Activated naive CD8-positive, alpha-beta T cell (primary cell): ENCODE results near the gene PLCG1.
A peak's percentile ranks its signal among the peaks of the same experiment; 100 is the strongest.

ENCODE experiments used
- H3K27ac Mint-ChIP-seq: one replicate; pipeline ENCODE4 v1.8.0; 2021; ENCODE audit warnings: mixed read lengths
- H3K27me3 Mint-ChIP-seq: one replicate; pipeline ENCODE4 v1.8.0; 2021; ENCODE audit warnings: mixed read lengths
- H3K36me3 Mint-ChIP-seq: one replicate; pipeline ENCODE4 v1.8.0; 2021; ENCODE audit warnings: mixed read lengths
- H3K4me1 Mint-ChIP-seq: one replicate; pipeline ENCODE4 v1.8.0; 2021; ENCODE audit warnings: low read depth, mixed read lengths
- H3K4me3 Mint-ChIP-seq: one replicate; pipeline ENCODE4 v1.8.0; 2021; ENCODE audit warnings: mild to moderate bottlenecking, mixed read lengths
- H3K9me3 Mint-ChIP-seq: one replicate; pipeline ENCODE4 v1.8.0; 2021; ENCODE audit warnings: low read depth, mixed read lengths

The PLCG1 gene

DNA sequence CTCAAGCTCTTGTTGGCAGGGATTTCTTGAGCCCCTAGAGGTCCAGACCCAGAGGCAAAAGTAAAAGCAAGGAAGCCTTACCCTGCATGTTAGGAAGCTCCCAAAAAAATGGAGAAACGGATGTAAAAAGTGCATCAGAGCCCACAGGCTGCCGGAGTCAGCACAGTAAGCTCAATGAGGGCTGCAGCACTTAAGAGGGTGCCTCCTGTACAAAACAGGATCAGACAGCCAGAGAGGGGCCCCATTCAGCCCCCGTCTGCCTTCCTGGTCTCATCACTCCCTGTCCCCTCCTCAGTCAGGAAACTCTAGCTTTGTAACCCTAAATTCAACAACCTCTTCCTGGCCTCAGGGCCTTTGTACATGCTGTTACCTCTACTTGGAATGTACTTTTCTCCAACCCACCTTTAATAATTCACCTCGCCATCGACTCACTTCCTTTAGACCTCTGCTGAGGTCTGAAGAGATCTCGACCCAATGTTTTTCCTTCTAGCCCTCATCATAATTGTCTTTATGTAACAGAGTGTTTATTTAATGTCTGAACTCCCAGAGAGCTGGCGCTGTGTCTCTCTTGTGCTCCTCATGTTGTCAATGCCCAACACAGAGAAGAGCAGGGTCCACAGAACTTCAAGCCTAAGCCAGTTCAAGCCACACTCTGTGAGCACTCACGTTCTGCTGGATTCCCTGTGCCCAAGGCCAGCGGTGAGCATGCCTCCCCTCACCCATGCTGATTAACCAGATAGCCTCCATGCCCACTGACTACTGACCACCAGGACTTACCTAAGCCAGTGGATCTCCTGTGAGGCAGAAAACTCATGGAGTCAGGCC is 2.8 kb upstream of the PLCG1 start:
- H3K36me3 Mint-ChIP-seq = peaks cover 6% of the 10 kb centered on the region
- peaks cover 30% of the 10 kb centered on the region for H3K4me1 Mint-ChIP-seq
- H3K27ac Mint-ChIP-seq = no peak overlapping the region

GRCh38 chr20:41135187-41135887 is 2.0 kb upstream of the PLCG1 start:
- H3K4me1 Mint-ChIP-seq = peaks cover 38% of the 10 kb centered on the region
- H3K9me3 Mint-ChIP-seq = no peaks in the 10 kb centered on the region
- H3K27me3 Mint-ChIP-seq = no peaks in the 10 kb centered on the region
- H3K27ac Mint-ChIP-seq = peak overlapping the region; percentile 95
- H3K36me3 Mint-ChIP-seq = peaks cover 8% of the 10 kb centered on the region
- H3K4me3 Mint-ChIP-seq = peak overlapping the region; percentile 88

More for the DNA sequence above, 2.8 kb upstream of the PLCG1 start:
- no peaks in the 10 kb centered on the region for H3K27me3 Mint-ChIP-seq
- H3K9me3 Mint-ChIP-seq = no peaks in the 10 kb centered on the region
- no peak overlapping the region for H3K4me3 Mint-ChIP-seq

- H3K9me3 Mint-ChIP-seq = no peaks in the 10 kb centered on the region
- peak overlapping the region; percentile 95 for H3K27ac Mint-ChIP-seq
- peaks cover 45% of the 10 kb centered on the region for H3K4me1 Mint-ChIP-seq
These were observed 1.3 kb upstream of the PLCG1 start for GRCh38 chr20:41135888-41136679.

DNA sequence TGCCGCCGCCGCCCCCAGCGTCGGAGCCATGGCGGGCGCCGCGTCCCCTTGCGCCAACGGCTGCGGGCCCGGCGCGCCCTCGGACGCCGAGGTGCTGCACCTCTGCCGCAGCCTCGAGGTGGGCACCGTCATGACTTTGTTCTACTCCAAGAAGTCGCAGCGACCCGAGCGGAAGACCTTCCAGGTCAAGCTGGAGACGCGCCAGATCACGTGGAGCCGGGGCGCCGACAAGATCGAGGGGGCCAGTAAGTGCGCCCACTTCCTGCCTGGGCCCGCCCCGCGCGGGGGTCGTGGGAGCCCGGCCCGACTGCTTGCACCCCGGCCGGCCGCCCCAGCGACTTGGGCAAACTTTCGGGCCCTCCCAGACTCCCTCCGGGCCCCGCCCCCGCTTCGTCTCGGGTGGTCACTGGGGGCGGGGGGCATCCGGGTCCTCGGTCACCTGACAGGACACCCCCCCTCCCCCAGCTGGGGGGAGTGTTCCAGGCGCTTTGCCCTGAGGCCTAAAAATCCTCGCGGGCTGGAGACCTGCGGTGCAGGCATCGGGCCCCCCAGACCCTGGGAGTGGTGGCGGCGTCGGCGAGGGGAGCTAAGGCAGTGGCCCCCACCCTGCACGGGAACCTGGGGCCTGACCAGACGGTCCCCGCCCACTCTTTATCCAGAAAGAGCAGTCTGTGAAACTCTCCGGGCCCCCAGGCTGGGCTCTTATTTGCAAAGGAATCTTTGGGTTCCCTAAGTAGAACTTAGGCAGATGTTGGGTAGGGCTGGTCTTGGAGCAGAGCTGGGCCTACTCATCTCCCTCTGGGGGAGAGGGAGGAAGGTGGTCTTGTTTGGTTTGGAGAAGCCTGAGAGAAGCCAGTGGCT is 501 bp downstream of the PLCG1 start:
- Mint-ChIP-seq H3K27ac (peak overlapping the region; percentile 96), H3K36me3 (peaks cover 4% of the 10 kb centered on the region), H3K27me3 (no peaks in the 10 kb centered on the region), H3K4me3 (peak overlapping the region; percentile 93), H3K9me3 (no peaks in the 10 kb centered on the region), H3K4me1 (peaks cover 61% of the 10 kb centered on the region)

More at GRCh38 chr20:41135888-41136679, 1.3 kb upstream of the PLCG1 start:
- Mint-ChIP-seq H3K4me3 (peak overlapping the region; percentile 88), H3K27me3 (no peaks in the 10 kb centered on the region), H3K36me3 (peaks cover 5% of the 10 kb centered on the region)

GRCh38 chr20:41138475-41139226 is 1.3 kb downstream of the PLCG1 start:
- Mint-ChIP-seq H3K27me3 (no peaks in the 10 kb centered on the region), H3K4me3 (peak overlapping the region; percentile 93), H3K9me3 (no peaks in the 10 kb centered on the region), H3K27ac (peak overlapping the region; percentile 96), H3K36me3 (peaks cover 4% of the 10 kb centered on the region), H3K4me1 (peaks cover 69% of the 10 kb centered on the region)

- Mint-ChIP-seq H3K27ac (peak overlapping the region; percentile 96), H3K4me1 (peaks cover 75% of the 10 kb centered on the region), H3K9me3 (no peaks in the 10 kb centered on the region), H3K36me3 (peaks cover 7% of the 10 kb centered on the region), H3K4me3 (peak overlapping the region; percentile 93), H3K27me3 (no peaks in the 10 kb centered on the region)
These were observed 2.1 kb downstream of the PLCG1 start for GRCh38 chr20:41139227-41140093.

DNA sequence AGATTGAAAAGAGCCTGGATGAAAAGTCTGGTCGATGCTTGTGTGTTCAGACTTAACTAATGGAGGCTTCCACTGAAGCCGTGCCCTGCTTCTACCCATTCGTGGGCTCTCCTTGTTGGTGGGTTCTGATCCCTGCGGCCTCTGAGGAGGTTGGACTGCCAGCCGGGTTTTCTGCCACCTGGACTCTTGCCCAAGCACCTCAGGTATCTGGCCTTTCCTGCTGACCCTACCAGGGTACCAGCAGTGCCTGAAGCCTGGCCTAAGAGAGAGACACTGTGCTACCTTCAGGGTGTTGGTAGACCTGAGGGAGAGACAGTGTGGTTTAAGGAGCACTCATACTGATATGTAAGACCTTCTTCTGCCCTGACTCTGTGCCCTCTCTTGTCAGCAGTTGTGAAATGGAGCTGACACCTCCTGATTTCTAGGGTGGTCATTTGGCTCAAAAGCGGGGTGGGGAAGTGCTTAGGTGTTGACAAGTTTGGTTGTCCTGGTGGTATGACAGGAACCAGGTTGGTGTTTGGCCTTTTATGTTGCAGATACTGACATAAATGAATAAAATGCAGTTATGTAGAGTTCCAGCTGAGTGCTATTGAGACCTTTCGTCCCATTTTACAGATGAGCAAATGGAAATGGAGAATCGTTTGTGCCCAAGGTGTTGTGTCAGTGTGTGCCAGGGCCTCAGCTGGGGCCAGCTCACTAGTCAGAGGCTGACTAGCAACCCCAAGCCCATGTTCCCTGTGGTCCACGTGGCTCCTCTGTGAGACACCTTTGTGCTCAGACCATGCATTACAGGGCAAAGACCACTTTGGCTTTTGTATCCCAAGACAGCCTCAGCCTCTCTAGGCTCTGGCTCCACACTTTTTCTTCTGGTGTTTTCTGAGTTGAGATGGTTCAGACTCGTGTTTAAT is 3.1 kb downstream of the PLCG1 start:
- Mint-ChIP-seq H3K9me3 (no peaks in the 10 kb centered on the region), H3K36me3 (peaks cover 7% of the 10 kb centered on the region), H3K4me1 (peaks cover 79% of the 10 kb centered on the region), H3K27me3 (no peaks in the 10 kb centered on the region), H3K4me3 (peak overlapping the region; percentile 93), H3K27ac (peak overlapping the region; percentile 96)

GRCh38 chr20:41141153-41141815 is 3.9 kb downstream of the PLCG1 start:
- Mint-ChIP-seq H3K27ac (peak overlapping the region; percentile 96), H3K4me1 (peaks cover 79% of the 10 kb centered on the region), H3K36me3 (peaks cover 8% of the 10 kb centered on the region), H3K4me3 (peak overlapping the region; percentile 93), H3K9me3 (no peaks in the 10 kb centered on the region), H3K27me3 (no peaks in the 10 kb centered on the region)

DNA sequence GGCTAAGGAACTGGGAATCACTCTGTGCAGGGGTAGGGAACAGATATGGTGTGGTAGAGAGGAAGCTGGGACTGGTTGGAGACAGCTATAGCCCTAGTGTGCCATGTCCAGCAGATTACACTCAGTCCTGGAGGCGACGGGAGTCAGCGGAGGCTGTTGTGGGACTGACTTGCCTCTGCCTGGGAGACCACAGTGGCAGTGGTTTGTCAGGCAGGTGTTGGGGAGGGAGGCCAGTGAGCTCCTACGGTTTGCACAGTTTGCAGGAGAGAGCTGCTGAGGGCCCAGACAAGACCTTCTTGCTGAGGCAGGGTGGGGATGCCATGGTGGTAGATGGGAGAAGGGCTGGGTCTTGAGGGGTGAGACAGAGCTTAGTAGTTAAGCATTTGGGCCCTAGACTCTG is 4.9 kb downstream of the PLCG1 start:
- no peaks in the 10 kb centered on the region for H3K9me3 Mint-ChIP-seq
- H3K4me3 Mint-ChIP-seq = peak overlapping the region; percentile 93
- H3K27me3 Mint-ChIP-seq = no peaks in the 10 kb centered on the region
- peak overlapping the region; percentile 96 for H3K27ac Mint-ChIP-seq
- H3K4me1 Mint-ChIP-seq = peaks cover 87% of the 10 kb centered on the region
- peaks cover 12% of the 10 kb centered on the region for H3K36me3 Mint-ChIP-seq

GRCh38 chr20:41142919-41143318 is 5.6 kb downstream of the PLCG1 start:
- Mint-ChIP-seq H3K4me3 (peak overlapping the region; percentile 93), H3K27ac (peak overlapping the region; percentile 96), H3K27me3 (no peaks in the 10 kb centered on the region), H3K36me3 (peaks cover 12% of the 10 kb centered on the region), H3K9me3 (no peaks in the 10 kb centered on the region), H3K4me1 (peaks cover 93% of the 10 kb centered on the region)

DNA sequence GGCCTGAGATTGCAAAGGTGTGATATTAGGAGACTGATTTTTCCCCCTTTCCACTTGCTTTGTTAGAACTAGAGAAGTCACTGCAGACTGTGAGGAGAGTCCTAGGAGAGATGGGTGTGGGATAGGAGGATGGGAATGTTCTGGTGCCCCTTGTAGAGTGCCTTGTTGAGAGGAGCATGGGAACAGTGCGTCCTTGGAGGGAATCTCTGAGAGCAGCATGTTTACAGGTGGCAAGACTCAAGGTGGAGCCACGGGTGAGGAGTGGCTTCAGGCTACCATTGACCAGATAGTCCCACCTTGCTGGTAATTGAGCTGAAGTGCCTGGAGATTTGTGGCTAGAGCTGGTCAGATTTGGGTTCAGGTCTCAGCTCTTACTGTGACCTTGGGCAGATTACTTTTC is 6.0 kb downstream of the PLCG1 start:
- peaks cover 12% of the 10 kb centered on the region for H3K36me3 Mint-ChIP-seq
- H3K27me3 Mint-ChIP-seq = no peaks in the 10 kb centered on the region
- no peaks in the 10 kb centered on the region for H3K9me3 Mint-ChIP-seq
- H3K4me3 Mint-ChIP-seq = peak overlapping the region; percentile 93
- H3K27ac Mint-ChIP-seq = peak overlapping the region; percentile 96
- H3K4me1 Mint-ChIP-seq = peaks cover 97% of the 10 kb centered on the region

GRCh38 chr20:41145317-41145716 is 8.0 kb downstream of the PLCG1 start:
- Mint-ChIP-seq H3K9me3 (peaks cover 4% of the 10 kb centered on the region), H3K4me1 (peaks cover 99% of the 10 kb centered on the region), H3K27me3 (no peaks in the 10 kb centered on the region), H3K4me3 (peak overlapping the region; percentile 93), H3K36me3 (peaks cover 16% of the 10 kb centered on the region), H3K27ac (peak overlapping the region; percentile 96)
